Neural cell (in vitro differentiated cells): Measurements from ENCODE around the gene NTNG1. TPM values are rescaled to one million over a fixed set of nuclear protein-coding genes. Genes with fewer than 3 reads are reported as not detected.

Experiments used
- H2AFZ ChIP-seq: fragments of 200-600, 300-800 bp; sonication (generic), shearing (Covaris generic); 2 replicates; pipeline ENCODE4 v1.6.0; 2014; ENCODE audit warnings: low read depth, mild to moderate bottlenecking, antibody characterized with exemption, low read length, moderate library complexity
- H3F3A ChIP-seq: fragments of 200-600 bp; shearing (Covaris generic); 2 replicates; pipeline ENCODE4 v1.6.1; 2016; ENCODE audit warnings: mild to moderate bottlenecking, moderate library complexity, mixed read lengths, antibody characterized with exemption, low read length; ENCODE audit not compliant: insufficient read depth, poor library complexity, severe bottlenecking
- H3K27ac ChIP-seq: fragments of 200-600, 300-800 bp; sonication (generic), shearing (Covaris generic); 2 replicates; pipeline ENCODE4 v1.5.1; 2014; ENCODE audit warnings: mild to moderate bottlenecking, low read length, moderate library complexity
- H3K27me3 ChIP-seq: fragments of 300-800, 200-600 bp; sonication (generic), shearing (Covaris generic); 2 replicates; pipeline ENCODE4 v1.6.0; 2014; ENCODE audit warnings: mild to moderate bottlenecking, low read depth, low read length, moderate library complexity; ENCODE audit not compliant: insufficient read depth
- H3K36me3 ChIP-seq: fragments of 300-800, 200-600 bp; sonication (generic), shearing (Covaris generic); 2 replicates; pipeline ENCODE4 v1.5.1; 2014; ENCODE audit warnings: mild to moderate bottlenecking, antibody characterized with exemption, low read length, moderate library complexity; ENCODE audit not compliant: insufficient read depth
- H3K4me2 ChIP-seq: fragments of 300-800, 200-600 bp; sonication (generic), shearing (Covaris generic); 2 replicates; pipeline ENCODE4 v1.6.0; 2014; ENCODE audit warnings: mild to moderate bottlenecking, low read length
- H3K4me3 ChIP-seq: fragments of 300-800, 200-600 bp; sonication (generic), shearing (Covaris generic); 2 replicates; pipeline ENCODE4 v1.5.1; 2014; ENCODE audit warnings: mild to moderate bottlenecking, low read length, moderate library complexity
- H3K79me2 ChIP-seq: fragments of 200-600 bp; shearing (Covaris generic); replicated peaks from 2 replicates; pipeline ENCODE4 v1.6.0; 2014; ENCODE audit warnings: mild to moderate bottlenecking, low read length, moderate library complexity; ENCODE audit not compliant: insufficient read depth
- H3K9ac ChIP-seq: fragments of 300-800, 200-600 bp; sonication (generic), shearing (Covaris generic); 2 replicates; pipeline ENCODE4 v1.6.1; 2016; ENCODE audit warnings: mild to moderate bottlenecking, low read length, mixed read lengths
- H3K9me2 ChIP-seq: fragments of 200-600 bp; shearing (Covaris generic); 2 replicates; pipeline ENCODE4 v1.6.1; 2016; ENCODE audit warnings: mild to moderate bottlenecking, low read length, mixed read lengths; ENCODE audit not compliant: insufficient read depth
- H3K9me3 ChIP-seq: fragments of 200-600, 300-800 bp; sonication (generic), shearing (Covaris generic); 2 replicates; pipeline ENCODE4 v1.6.1; 2016; ENCODE audit warnings: mild to moderate bottlenecking, mixed run types, low read length, moderate library complexity, mixed read lengths
- H4K20me1 ChIP-seq: fragments of 200-600 bp; shearing (Covaris generic); 2 replicates; pipeline ENCODE4 v1.6.1; 2016; ENCODE audit warnings: mild to moderate bottlenecking, mixed run types; ENCODE audit not compliant: insufficient read depth
- CTCF ChIP-seq: fragments of 450-650 bp; IDR thresholded peaks from 2 replicates; pipeline ENCODE4 v1.5.1; 2014; ENCODE audit warnings: antibody characterized with exemption, mild to moderate bottlenecking, moderate library complexity; ENCODE audit not compliant: poor library complexity, severe bottlenecking
- EP300 ChIP-seq: fragments of 450-650 bp; conservative IDR thresholded peaks from 2 replicates; pipeline ENCODE4 v1.6.1; 2014; ENCODE audit warnings: antibody characterized with exemption, mild to moderate bottlenecking, moderate library complexity; ENCODE audit not compliant: poor library complexity, severe bottlenecking
- EZH2 ChIP-seq: fragments of 200-600, 300-800 bp; shearing (Covaris generic), sonication (generic); IDR thresholded peaks from 2 replicates; pipeline ENCODE4 v1.6.1; 2014; ENCODE audit warnings: antibody characterized with exemption, low read length, borderline replicate concordance, mild to moderate bottlenecking; ENCODE audit not compliant: insufficient read depth, poor library complexity, severe bottlenecking
- MXI1 ChIP-seq: fragments of 450-650 bp; conservative IDR thresholded peaks from 2 replicates; pipeline ENCODE4 v1.6.1; 2014; ENCODE audit warnings: antibody characterized with exemption, mild to moderate bottlenecking; ENCODE audit not compliant: poor library complexity, severe bottlenecking
- POLR2AphosphoS5 ChIP-seq: IDR thresholded peaks from 2 replicates; pipeline ENCODE4 v1.6.1; 2012
- RAD21 ChIP-seq: fragments of 450-650 bp; conservative IDR thresholded peaks from 2 replicates; pipeline ENCODE4 v1.6.1; 2014; ENCODE audit warnings: antibody characterized with exemption, mild to moderate bottlenecking, moderate library complexity
- REST ChIP-seq: IDR thresholded peaks from 2 replicates; pipeline ENCODE4 v1.6.1; 2012; ENCODE audit warnings: borderline replicate concordance
- SMC3 ChIP-seq: fragments of 450-650 bp; conservative IDR thresholded peaks from 2 replicates; pipeline ENCODE4 v1.6.1; 2014; ENCODE audit warnings: antibody characterized with exemption, mild to moderate bottlenecking, moderate library complexity; ENCODE audit not compliant: poor library complexity
- TAF1 ChIP-seq: IDR thresholded peaks from 2 replicates; pipeline ENCODE4 v1.6.1; 2012; ENCODE audit warnings: low read depth
- polyA plus RNA-seq: library from polyadenylated mRNA; depleted of rRNA; stranded (reverse); fragments of >200 nt; gene quantifications from 2 replicates; pipeline ENCODE4 v1.2.3, GENCODE V29; 2014

NTNG1 gene
- polyA plus RNA-seq, 1 donor from 2014 or later: not detected

DNA sequence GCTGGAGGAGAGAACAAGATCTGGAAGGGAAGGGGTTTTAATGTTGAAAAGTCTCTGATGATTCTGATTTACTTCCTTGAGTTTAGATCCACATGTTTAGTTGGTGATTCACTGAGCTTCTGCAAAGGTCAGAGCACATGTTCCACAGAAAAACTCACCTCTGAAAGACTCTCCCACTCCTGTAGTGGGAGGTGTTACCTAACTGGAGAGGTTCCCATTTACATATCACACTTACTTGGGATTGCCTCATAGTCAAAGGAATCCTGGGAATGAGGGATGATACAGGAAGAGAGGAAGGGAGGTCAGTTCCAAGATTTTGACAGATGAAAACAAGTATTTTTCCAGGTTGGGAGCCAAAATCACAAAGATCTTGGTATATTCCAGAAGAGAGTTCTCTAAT lies 2.7 kb upstream of the NTNG1 start:
- Histone ChIP-seq H3K4me2 (no peak overlapping the region), H3K79me2 (no peaks in the 10 kb centered on the region), H3K36me3 (no peaks in the 10 kb centered on the region), H3F3A (no peaks in the 10 kb centered on the region), H3K4me3 (no peak overlapping the region), H3K27me3 (peaks cover 46% of the 10 kb centered on the region), H3K9me2 (no peaks in the 10 kb centered on the region), H3K9ac (no peak overlapping the region), H2AFZ (no peak overlapping the region), H4K20me1 (no peaks in the 10 kb centered on the region), H3K9me3 (no peaks in the 10 kb centered on the region), H3K27ac (no peak overlapping the region)
- TF ChIP-seq RAD21: no peak
- no peak for TF ChIP-seq EZH2
- TF ChIP-seq POLR2AphosphoS5: no peak
- TF ChIP-seq SMC3: no peak
- no peak for TF ChIP-seq MXI1
- TF ChIP-seq EP300: no peak
- no peak for TF ChIP-seq CTCF
- TF ChIP-seq REST: no peak
- TF ChIP-seq TAF1: no peak

GRCh38 chr1:107138767-107139445 lies 1.9 kb upstream of the NTNG1 start:
- H3K9ac ChIP-seq: no peak overlapping the region

More at GRCh38 chr1:107138767-107139445, 1.9 kb upstream of the NTNG1 start:
- Histone ChIP-seq H3K36me3 (no peaks in the 10 kb centered on the region), H3F3A (no peaks in the 10 kb centered on the region), H3K4me2 (no peak overlapping the region), H3K9me3 (no peaks in the 10 kb centered on the region), H2AFZ (no peak overlapping the region), H3K9me2 (no peaks in the 10 kb centered on the region), H4K20me1 (no peaks in the 10 kb centered on the region), H3K27ac (no peak overlapping the region), H3K27me3 (peaks cover 46% of the 10 kb centered on the region), H3K79me2 (no peaks in the 10 kb centered on the region), H3K4me3 (no peak overlapping the region)
- no peak for TF ChIP-seq REST
